ENCODE results near the gene PSMD1.

PSMD1 gene

GRCh38 chr2:231012463-231012862 lies 44.2 kb upstream of the PSMD1 start:
- no peak for ATAC-seq (ENCODE audit: insufficient read depth, low read depth)
- H3K4me3 ChIP-seq (ENCODE audit: low read depth in 1 of 2, low read length in 2 of 2), result no peak overlapping the region

GRCh38 chr2:231013820-231014219 lies 42.8 kb upstream of the PSMD1 start:
- Histone ChIP-seq H3K9ac (ENCODE audit: low read depth, low read length) (no peak overlapping the region), H3K79me2 (ENCODE audit: insufficient read depth, low read length) (no peaks in the 10 kb centered on the region), H3K4me1 (ENCODE audit: insufficient read depth, low read length) (no peaks in the 10 kb centered on the region), H3K36me3 (ENCODE audit: insufficient read depth, low read length) (no peaks in the 10 kb centered on the region), H3K27ac (ENCODE audit: low read length) (no peak overlapping the region), H3K27me3 (ENCODE audit: insufficient read depth, low read length, poor library complexity) (peaks cover 26% of the 10 kb centered on the region), H4K20me1 (ENCODE audit: insufficient read depth, low read length) (no peaks in the 10 kb centered on the region), H2AFZ (ENCODE audit: low read depth, low read length) (no peak overlapping the region), H3K4me2 (ENCODE audit: insufficient read depth, low read length) (no peak overlapping the region), H3K9me3 (ENCODE audit: insufficient read depth, low read length, severe bottlenecking) (no peaks in the 10 kb centered on the region), H3K4me3 (ENCODE audit: low read depth in 1 of 2, low read length in 2 of 2) (no peak overlapping the region)
- DNase-seq, result no peak
- no peak for ATAC-seq (ENCODE audit: insufficient read depth, low read depth)
- TF ChIP-seq CTCF (IDR thresholded peaks at IDR 0.05; ENCODE audit: borderline replicate concordance, extremely low read depth, low read length, poor library complexity, severe bottlenecking) (no peak), EZH2 (IDR thresholded peaks at IDR 0.05; ENCODE audit: borderline replicate concordance, low read depth, low read length, severe bottlenecking) (no peak)

More at GRCh38 chr2:231012463-231012862, 44.2 kb upstream of the PSMD1 start:
- Histone ChIP-seq H3K36me3 (ENCODE audit: insufficient read depth, low read length) (no peaks in the 10 kb centered on the region), H3K27me3 (ENCODE audit: insufficient read depth, low read length, poor library complexity) (peaks cover 33% of the 10 kb centered on the region), H3K4me1 (ENCODE audit: insufficient read depth, low read length) (no peaks in the 10 kb centered on the region), H2AFZ (ENCODE audit: low read depth, low read length) (no peak overlapping the region), H3K79me2 (ENCODE audit: insufficient read depth, low read length) (no peaks in the 10 kb centered on the region), H3K9me3 (ENCODE audit: insufficient read depth, low read length, severe bottlenecking) (no peaks in the 10 kb centered on the region), H3K4me2 (ENCODE audit: insufficient read depth, low read length) (no peak overlapping the region), H3K9ac (ENCODE audit: low read depth, low read length) (no peak overlapping the region), H3K27ac (ENCODE audit: low read length) (no peak overlapping the region), H4K20me1 (ENCODE audit: insufficient read depth, low read length) (no peaks in the 10 kb centered on the region)
- no peak for DNase-seq
- TF ChIP-seq EZH2 (IDR thresholded peaks at IDR 0.05; ENCODE audit: borderline replicate concordance, low read depth, low read length, severe bottlenecking) (no peak), CTCF (IDR thresholded peaks at IDR 0.05; ENCODE audit: borderline replicate concordance, extremely low read depth, low read length, poor library complexity, severe bottlenecking) (no peak)

GRCh38 chr2:231015478-231015877 lies 41.2 kb upstream of the PSMD1 start:
- no peak for TF ChIP-seq EZH2 (IDR thresholded peaks at IDR 0.05; ENCODE audit: borderline replicate concordance, low read depth, low read length, severe bottlenecking)
- TF ChIP-seq CTCF (IDR thresholded peaks at IDR 0.05; ENCODE audit: borderline replicate concordance, extremely low read depth, low read length, poor library complexity, severe bottlenecking), result no peak
- no peak overlapping the region for H3K27ac ChIP-seq (ENCODE audit: low read length)
- no peak overlapping the region for H3K4me3 ChIP-seq (ENCODE audit: low read depth in 1 of 2, low read length in 2 of 2)
- no peaks in the 10 kb centered on the region for H4K20me1 ChIP-seq (ENCODE audit: insufficient read depth, low read length)
- peaks cover 21% of the 10 kb centered on the region for H3K27me3 ChIP-seq (ENCODE audit: insufficient read depth, low read length, poor library complexity)
- H2AFZ ChIP-seq (ENCODE audit: low read depth, low read length), result no peak overlapping the region
- H3K36me3 ChIP-seq (ENCODE audit: insufficient read depth, low read length), result no peaks in the 10 kb centered on the region
- H3K9me3 ChIP-seq (ENCODE audit: insufficient read depth, low read length, severe bottlenecking), result no peaks in the 10 kb centered on the region
- no peak overlapping the region for H3K4me2 ChIP-seq (ENCODE audit: insufficient read depth, low read length)
- no peaks in the 10 kb centered on the region for H3K4me1 ChIP-seq (ENCODE audit: insufficient read depth, low read length)
- no peaks in the 10 kb centered on the region for H3K79me2 ChIP-seq (ENCODE audit: insufficient read depth, low read length)
- ATAC-seq (ENCODE audit: insufficient read depth, low read depth) (no peak), DNase-seq (no peak)
- H3K9ac ChIP-seq (ENCODE audit: low read depth, low read length), result no peak overlapping the region

GRCh38 chr2:231015926-231016325 lies 40.7 kb upstream of the PSMD1 start:
- Histone ChIP-seq H2AFZ (ENCODE audit: low read depth, low read length) (no peak overlapping the region), H3K79me2 (ENCODE audit: insufficient read depth, low read length) (no peaks in the 10 kb centered on the region), H3K4me3 (ENCODE audit: low read depth in 1 of 2, low read length in 2 of 2) (no peak overlapping the region), H3K4me2 (ENCODE audit: insufficient read depth, low read length) (no peak overlapping the region), H3K36me3 (ENCODE audit: insufficient read depth, low read length) (no peaks in the 10 kb centered on the region), H3K27me3 (ENCODE audit: insufficient read depth, low read length, poor library complexity) (peaks cover 21% of the 10 kb centered on the region), H3K4me1 (ENCODE audit: insufficient read depth, low read length) (no peaks in the 10 kb centered on the region), H3K9ac (ENCODE audit: low read depth, low read length) (no peak overlapping the region), H4K20me1 (ENCODE audit: insufficient read depth, low read length) (no peaks in the 10 kb centered on the region), H3K27ac (ENCODE audit: low read length) (no peak overlapping the region), H3K9me3 (ENCODE audit: insufficient read depth, low read length, severe bottlenecking) (no peaks in the 10 kb centered on the region)
- no peak for ATAC-seq (ENCODE audit: insufficient read depth, low read depth)
- no peak for DNase-seq
- TF ChIP-seq EZH2 (IDR thresholded peaks at IDR 0.05; ENCODE audit: borderline replicate concordance, low read depth, low read length, severe bottlenecking), result no peak
- no peak for TF ChIP-seq CTCF (IDR thresholded peaks at IDR 0.05; ENCODE audit: borderline replicate concordance, extremely low read depth, low read length, poor library complexity, severe bottlenecking)

All from DND-41 (cell line).